ENCODE results near the gene GINM1. TPM values are rescaled to one million over a fixed set of nuclear protein-coding genes. Genes with fewer than 3 reads are reported as not detected.

The GINM1 gene
- polyA plus RNA-seq, 1 donor from 2014 or later: 28.4 TPM

- Histone ChIP-seq H3K4me3 (ENCODE audit: low read length) (peak overlapping the region; percentile 99), H3K79me2 (replicated peaks; ENCODE audit: insufficient read depth, low read length) (peaks cover 33% of the 10 kb centered on the region), H3K36me3 (ENCODE audit: insufficient read depth, low read length) (no peaks in the 10 kb centered on the region), H4K20me1 (ENCODE audit: insufficient read depth) (peaks cover 6% of the 10 kb centered on the region), H3K4me2 (ENCODE audit: low read length) (peak overlapping the region; percentile 54), H3K27me3 (ENCODE audit: insufficient read depth, low read depth, low read length) (peaks cover 10% of the 10 kb centered on the region), H3K9me2 (ENCODE audit: insufficient read depth, low read length) (no peaks in the 10 kb centered on the region), H3F3A (ENCODE audit: insufficient read depth, low read length, poor library complexity, severe bottlenecking) (no peaks in the 10 kb centered on the region), H3K9ac (ENCODE audit: low read length) (no peak overlapping the region), H2AFZ (ENCODE audit: low read depth, low read length) (no peak overlapping the region), H3K27ac (ENCODE audit: low read length) (no peak overlapping the region), H3K9me3 (ENCODE audit: low read length) (no peaks in the 10 kb centered on the region)
- TF ChIP-seq EZH2 (IDR thresholded peaks at IDR 0.05; ENCODE audit: borderline replicate concordance, insufficient read depth, low read length, poor library complexity, severe bottlenecking): no peak
- no peak for TF ChIP-seq RAD21 (conservative IDR thresholded peaks at IDR 0.05)
- no peak for TF ChIP-seq CTCF (IDR thresholded peaks at IDR 0.05; ENCODE audit: poor library complexity, severe bottlenecking)
- TF ChIP-seq EP300 (conservative IDR thresholded peaks at IDR 0.05; ENCODE audit: poor library complexity, severe bottlenecking): no peak
- no peak for TF ChIP-seq POLR2AphosphoS5 (IDR thresholded peaks at IDR 0.05)
- TF ChIP-seq MXI1 (conservative IDR thresholded peaks at IDR 0.05; ENCODE audit: poor library complexity, severe bottlenecking): no peak
- TF ChIP-seq TAF1 (IDR thresholded peaks at IDR 0.05; ENCODE audit: low read depth): no peak
- TF ChIP-seq SMC3 (conservative IDR thresholded peaks at IDR 0.05; ENCODE audit: poor library complexity): no peak
- no peak for TF ChIP-seq REST (IDR thresholded peaks at IDR 0.05; ENCODE audit: borderline replicate concordance)
These were observed 1.9 kb downstream of the GINM1 start for GRCh38 chr6:149567945-149568585.

GRCh38 chr6:149580880-149581279 is 14.7 kb downstream of the GINM1 start:
- no peak for TF ChIP-seq CTCF (IDR thresholded peaks at IDR 0.05; ENCODE audit: poor library complexity, severe bottlenecking)
- no peak for TF ChIP-seq MXI1 (conservative IDR thresholded peaks at IDR 0.05; ENCODE audit: poor library complexity, severe bottlenecking)
- TF ChIP-seq TAF1 (IDR thresholded peaks at IDR 0.05; ENCODE audit: low read depth): no peak
- TF ChIP-seq POLR2AphosphoS5 (IDR thresholded peaks at IDR 0.05): no peak
- Histone ChIP-seq H3K9ac (ENCODE audit: low read length) (no peak overlapping the region), H3F3A (ENCODE audit: insufficient read depth, low read length, poor library complexity, severe bottlenecking) (no peaks in the 10 kb centered on the region), H3K79me2 (replicated peaks; ENCODE audit: insufficient read depth, low read length) (no peaks in the 10 kb centered on the region), H4K20me1 (ENCODE audit: insufficient read depth) (no peaks in the 10 kb centered on the region), H3K4me2 (ENCODE audit: low read length) (no peak overlapping the region), H2AFZ (ENCODE audit: low read depth, low read length) (no peak overlapping the region), H3K36me3 (ENCODE audit: insufficient read depth, low read length) (peaks cover 5% of the 10 kb centered on the region), H3K9me3 (ENCODE audit: low read length) (no peaks in the 10 kb centered on the region), H3K27me3 (ENCODE audit: insufficient read depth, low read depth, low read length) (no peaks in the 10 kb centered on the region), H3K9me2 (ENCODE audit: insufficient read depth, low read length) (no peaks in the 10 kb centered on the region), H3K27ac (ENCODE audit: low read length) (no peak overlapping the region), H3K4me3 (ENCODE audit: low read length) (no peak overlapping the region)

Data from neural cell (in vitro differentiated cells).